Keratinocyte (primary cell): Measurements from ENCODE around the gene SLC44A5. TPM values are rescaled to one million over a fixed set of nuclear protein-coding genes. Genes with fewer than 3 reads are reported as not detected.

Source experiments
- DNase-seq: peaks from one replicate; pipeline ENCODE4 v3.0.0-alpha.2; 2011; ENCODE audit warnings: low read depth, missing footprints, low spot score
- FAIRE-seq: peaks from 2 replicates; lab custom pipeline; 2011; peaks lifted over from hg19 to GRCh38; lab: Jason Lieb, UNC
- H2AFZ ChIP-seq: 2 replicates; pipeline ENCODE4 v1.6.0; 2012; ENCODE audit warnings: low read length, control low read depth, inconsistent platforms; ENCODE audit not compliant: control insufficient read depth
- H3K27ac ChIP-seq: 2 replicates; pipeline ENCODE4 v1.5.1; 2011; ENCODE audit warnings: low read length; ENCODE audit not compliant: control insufficient read depth, insufficient read depth
- H3K27me3 ChIP-seq: 3 replicates; pipeline ENCODE4 v1.6.0; 2011; ENCODE audit warnings: low read length; ENCODE audit not compliant: control insufficient read depth, insufficient read depth; ENCODE audit errors: extremely low read depth
- H3K36me3 ChIP-seq, 2 experiments: 2 replicates in 1 of 2; 3 replicates in 1 of 2; pipeline ENCODE4 v1.5.1; 2011; ENCODE audit warnings: low read length in 2 of 2, mild to moderate bottlenecking in 1 of 2; ENCODE audit not compliant: control insufficient read depth in 2 of 2, insufficient read depth in 2 of 2; ENCODE audit errors: extremely low read depth in 1 of 2
- H3K4me1 ChIP-seq: 3 replicates; pipeline ENCODE4 v1.5.1; 2011; ENCODE audit warnings: low read length; ENCODE audit not compliant: control insufficient read depth, insufficient read depth; ENCODE audit errors: extremely low read depth
- H3K4me2 ChIP-seq: 3 replicates; pipeline ENCODE4 v1.6.0; 2011; ENCODE audit warnings: low read depth, low read length; ENCODE audit not compliant: control insufficient read depth, insufficient read depth; ENCODE audit errors: extremely low read depth
- H3K4me3 ChIP-seq, 3 experiments: fragments of 200-600 bp in 1 of 3; sonication (generic) in 1 of 3; 2 replicates in 2 of 3; 3 replicates in 1 of 3; pipeline ENCODE4 v1.5.1; 2011 to 2016; ENCODE audit warnings: low read length in 3 of 3, mild to moderate bottlenecking in 3 of 3, control low read depth in 2 of 3, inconsistent platforms in 1 of 3, low read depth in 1 of 3, mixed read lengths in 1 of 3, mixed run types in 1 of 3, moderate library complexity in 1 of 3; ENCODE audit not compliant: control insufficient read depth in 2 of 3, insufficient read depth in 2 of 3; ENCODE audit errors: extremely low read depth in 1 of 3
- H3K79me2 ChIP-seq: 2 replicates; pipeline ENCODE4 v1.6.0; 2012; ENCODE audit warnings: low read length; ENCODE audit not compliant: control insufficient read depth, insufficient read depth
- H3K9ac ChIP-seq: 3 replicates; pipeline ENCODE4 v1.6.0; 2011; ENCODE audit warnings: low read length; ENCODE audit not compliant: control insufficient read depth, insufficient read depth; ENCODE audit errors: extremely low read depth
- H3K9me1 ChIP-seq: 3 replicates; pipeline ENCODE4 v1.6.0; 2011; ENCODE audit warnings: low read length; ENCODE audit not compliant: control insufficient read depth, insufficient read depth; ENCODE audit errors: extremely low read depth
- H3K9me3 ChIP-seq: 2 replicates; pipeline ENCODE4 v1.5.1; 2012; ENCODE audit warnings: low read depth, low read length; ENCODE audit not compliant: control insufficient read depth
- H4K20me1 ChIP-seq: 3 replicates; pipeline ENCODE4 v1.6.0; 2011; ENCODE audit warnings: low read length; ENCODE audit not compliant: control insufficient read depth, insufficient read depth; ENCODE audit errors: extremely low read depth
- EZH2 ChIP-seq: IDR thresholded peaks from one replicate; pipeline ENCODE4 v1.6.1; 2012; ENCODE audit warnings: inconsistent platforms, mild to moderate bottlenecking, low read length, moderate library complexity
- dilution Hi-C: fragments of 300-500 bp; cut with MboI; formaldehyde crosslinking; loops from one replicate; pipeline ENCODE4 v1.7.0; 2020; ENCODE audit warnings: low sequenced_read_pairs; ENCODE audit not compliant: extremely low pct_ligation_motif_present
- polyA plus RNA-seq, 5 experiments: library from polyadenylated mRNA; depleted of rRNA in 3 of 5; stranded (reverse) in 3 of 5; stranded (forward) in 1 of 5; unstranded in 1 of 5; fragments of >200 nt; gene quantifications; 1 replicate in 1 of 5; 2 replicates in 3 of 5; 3 replicates in 1 of 5; pipeline versions ENCODE4 v1.2.1 to v1.2.3, GENCODE V29; 2011 to 2012; ENCODE audit warnings: missing spikeins in 2 of 5, low read depth in 1 of 5, low replicate concordance in 1 of 5
- TF ChIP-seq, protein P1 (sequence below), 3 experiments: IDR thresholded peaks in 1 of 3; conservative IDR thresholded peaks in 1 of 3; optimal IDR thresholded peaks in 1 of 3; 2 replicates in 2 of 3; 3 replicates in 1 of 3; pipeline versions ENCODE3 to v1.5.1; 2011; ENCODE audit warnings: low read length in 3 of 3, mild to moderate bottlenecking in 3 of 3, moderate library complexity in 2 of 3, control low read depth in 1 of 3, inconsistent platforms in 1 of 3; ENCODE audit not compliant: insufficient read depth in 2 of 3; ENCODE audit errors: extremely low read depth in 1 of 3

The SLC44A5 gene
- polyA plus RNA-seq, 1 donor (not counting 4 experiments of a cell fraction or from before 2014, with no cell fraction given), result 0.72 TPM

DNA sequence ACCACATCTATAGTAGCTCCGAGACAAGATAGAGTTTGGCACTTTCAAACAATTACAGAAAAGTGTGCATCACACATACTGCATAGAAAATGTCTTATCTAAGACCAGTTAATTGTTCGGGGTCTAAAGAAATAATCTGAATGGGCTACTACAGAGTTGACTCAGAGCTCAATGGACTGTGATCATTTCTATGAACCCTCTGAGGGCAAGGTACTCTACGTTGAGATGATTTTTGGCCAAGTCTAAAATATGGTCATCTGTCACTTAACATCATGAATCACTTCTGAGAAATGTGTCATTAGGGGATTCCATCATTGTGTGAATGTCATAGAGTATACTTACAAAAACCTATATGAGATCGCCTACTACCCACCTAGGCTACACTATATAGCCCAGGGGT, 123.5 kb downstream of the SLC44A5 start:
- Histone ChIP-seq H3K9me1 (no peaks in the 10 kb centered on the region), H3K79me2 (no peaks in the 10 kb centered on the region), H3K27me3 (no peaks in the 10 kb centered on the region), H3K9ac (no peak overlapping the region), H3K9me3 (no peaks in the 10 kb centered on the region), H4K20me1 (no peaks in the 10 kb centered on the region), H2AFZ (no peak overlapping the region), H3K4me3 (no peak overlapping the region), H3K36me3 (no peaks in the 10 kb centered on the region), H3K27ac (no peak overlapping the region), H3K4me1 (no peaks in the 10 kb centered on the region), H3K4me2 (no peak overlapping the region)
- DNase-seq (no peak), FAIRE-seq (no peak)
- TF ChIP-seq, protein P1, sequence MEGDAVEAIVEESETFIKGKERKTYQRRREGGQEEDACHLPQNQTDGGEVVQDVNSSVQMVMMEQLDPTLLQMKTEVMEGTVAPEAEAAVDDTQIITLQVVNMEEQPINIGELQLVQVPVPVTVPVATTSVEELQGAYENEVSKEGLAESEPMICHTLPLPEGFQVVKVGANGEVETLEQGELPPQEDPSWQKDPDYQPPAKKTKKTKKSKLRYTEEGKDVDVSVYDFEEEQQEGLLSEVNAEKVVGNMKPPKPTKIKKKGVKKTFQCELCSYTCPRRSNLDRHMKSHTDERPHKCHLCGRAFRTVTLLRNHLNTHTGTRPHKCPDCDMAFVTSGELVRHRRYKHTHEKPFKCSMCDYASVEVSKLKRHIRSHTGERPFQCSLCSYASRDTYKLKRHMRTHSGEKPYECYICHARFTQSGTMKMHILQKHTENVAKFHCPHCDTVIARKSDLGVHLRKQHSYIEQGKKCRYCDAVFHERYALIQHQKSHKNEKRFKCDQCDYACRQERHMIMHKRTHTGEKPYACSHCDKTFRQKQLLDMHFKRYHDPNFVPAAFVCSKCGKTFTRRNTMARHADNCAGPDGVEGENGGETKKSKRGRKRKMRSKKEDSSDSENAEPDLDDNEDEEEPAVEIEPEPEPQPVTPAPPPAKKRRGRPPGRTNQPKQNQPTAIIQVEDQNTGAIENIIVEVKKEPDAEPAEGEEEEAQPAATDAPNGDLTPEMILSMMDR (optimal IDR thresholded peaks at IDR 0.05 in 1 of 3, IDR thresholded peaks at IDR 0.05 in 1 of 3, conservative IDR thresholded peaks at IDR 0.05 in 1 of 3; ENCODE audit: extremely low read depth in 1 of 3, insufficient read depth in 2 of 3, low read length in 3 of 3), result no peak
- no peak for TF ChIP-seq EZH2
- dilution Hi-C loops, result no loop called here

DNA sequence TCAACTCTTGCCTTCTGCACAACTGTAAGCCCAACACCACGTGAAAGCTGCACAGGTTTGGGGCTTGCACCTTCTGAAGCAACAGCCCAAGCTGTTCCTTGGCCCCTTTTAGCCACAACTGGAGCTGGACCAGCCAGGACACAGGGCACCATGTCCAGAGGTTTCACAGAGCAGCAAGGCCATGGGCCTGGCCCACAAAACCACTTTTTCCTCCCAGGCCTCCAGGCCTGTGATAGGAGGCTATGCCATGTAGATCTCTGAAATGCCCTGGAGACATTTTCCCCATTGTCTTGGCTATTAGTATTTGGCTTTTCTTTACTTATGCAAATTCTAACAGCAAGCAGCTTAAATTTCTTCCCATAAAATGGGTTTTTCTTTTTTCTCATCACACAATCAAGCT, 126.1 kb downstream of the SLC44A5 start:
- no peaks in the 10 kb centered on the region for H4K20me1 ChIP-seq
- no peak overlapping the region for H3K4me2 ChIP-seq
- no peaks in the 10 kb centered on the region for H3K9me3 ChIP-seq
- no peaks in the 10 kb centered on the region for H3K79me2 ChIP-seq
- no peak for DNase-seq
- no peaks in the 10 kb centered on the region for H3K36me3 ChIP-seq
- no peaks in the 10 kb centered on the region for H3K9me1 ChIP-seq
- H3K9ac ChIP-seq, result no peak overlapping the region
- H3K27ac ChIP-seq, result no peak overlapping the region
- no peak overlapping the region for H3K4me3 ChIP-seq
- H3K4me1 ChIP-seq, result no peaks in the 10 kb centered on the region
- dilution Hi-C loops, result no loop called here
- FAIRE-seq, result no peak
- H2AFZ ChIP-seq, result no peak overlapping the region
- H3K27me3 ChIP-seq, result no peaks in the 10 kb centered on the region
- no peak for TF ChIP-seq EZH2
- TF ChIP-seq, protein P1 (optimal IDR thresholded peaks at IDR 0.05 in 1 of 3, IDR thresholded peaks at IDR 0.05 in 1 of 3, conservative IDR thresholded peaks at IDR 0.05 in 1 of 3; ENCODE audit: extremely low read depth in 1 of 3, insufficient read depth in 2 of 3, low read length in 3 of 3), result no peak
